HCT116 (cell line): ENCODE results near the gene METRN. TPM values are rescaled to one million over a fixed set of nuclear protein-coding genes. Genes with fewer than 3 reads are reported as not detected.

ENCODE experiments used
- ATAC-seq: fragments of 200-7000 bp; cut with Tn5 transposase; 2 replicates; pipeline ENCODE4 v1.9.1; 2020; ENCODE audit warnings: mild to moderate bottlenecking, moderate library complexity
- BruUV-seq: library from RNA; stranded (reverse); fragments of 400-500 nt; replicated peaks from 2 replicates; lab custom pipeline; 2021; lab: Mats Ljungman, UMichigan
- CTCF ChIA-PET: fragments of 300-600 bp; sonication (Branson Sonifier 250); formaldehyde crosslinking; loops from one replicate; lab custom pipeline; 2021; ENCODE audit warnings: antibody characterized with exemption; lab: Charles Lee
- POLR2A ChIA-PET: fragments of 300-600, 350-600 bp; sonication (Branson Sonifier 250); formaldehyde crosslinking; loops from one replicate; lab custom pipeline; 2021; ENCODE audit warnings: antibody characterized with exemption; lab: Charles Lee
- RAD21 ChIA-PET, 2 experiments: fragments of 300-600 bp; sonication (Branson Sonifier 250); formaldehyde crosslinking; loops; one replicate each; lab custom pipeline; 2023; ENCODE audit warnings: low total read pairs in 2 of 2; ENCODE audit not compliant: uncharacterized antibody in 2 of 2, unreplicated experiment in 2 of 2, low non-redundant PET in 1 of 2; lab: Charles Lee
- DNase-seq: peaks from one replicate; pipeline ENCODE4 v3.0.0-alpha.2; 2010; ENCODE audit warnings: low read depth, low spot score
- H2AFZ ChIP-seq: fragments of 200-600 bp; shearing (Covaris generic), sonication (generic); 2 replicates; pipeline ENCODE4 v1.6.1; 2017; ENCODE audit warnings: low read depth, mixed run types, mixed read lengths, antibody characterized with exemption, low read length; ENCODE audit not compliant: poor library complexity, severe bottlenecking
- H3K27ac ChIP-seq: 2 replicates; pipeline ENCODE4 v1.5.1; 2012; ENCODE audit warnings: low read depth, low read length
- H3K27me3 ChIP-seq: fragments of 200-600 bp; sonication (generic); 2 replicates; pipeline ENCODE4 v1.6.1; 2016; ENCODE audit warnings: mixed run types, low read length, mixed read lengths; ENCODE audit not compliant: insufficient read depth
- H3K36me3 ChIP-seq, 2 experiments: fragments of 200-500 bp in 1 of 2; fragments of 200-600 bp in 1 of 2; sonication (Bioruptor generic) in 1 of 2; sonication (generic) in 1 of 2; 2 replicates each; pipeline versions ENCODE4 v1.5.1 to v1.6.1; 2014 to 2016; ENCODE audit warnings: low read length in 2 of 2, inconsistent platforms in 1 of 2, mixed read lengths in 1 of 2, mixed run types in 1 of 2; ENCODE audit not compliant: insufficient read depth in 2 of 2, control insufficient read depth in 1 of 2
- H3K4me1 ChIP-seq, 2 experiments: fragments of 200-600 bp in 1 of 2; sonication (generic) in 1 of 2; 2 replicates each; pipeline versions ENCODE4 v1.5.1 to v1.6.1; 2012 to 2017; ENCODE audit warnings: low read length in 2 of 2, inconsistent platforms in 1 of 2, mild to moderate bottlenecking in 1 of 2, mixed read lengths in 1 of 2, mixed run types in 1 of 2, moderate library complexity in 1 of 2; ENCODE audit not compliant: insufficient read depth in 2 of 2, control insufficient read depth in 1 of 2
- H3K4me2 ChIP-seq: fragments of 200-600 bp; sonication (generic); 2 replicates; pipeline ENCODE4 v1.6.1; 2017; ENCODE audit warnings: mixed run types, low read length, mixed read lengths
- H3K4me3 ChIP-seq, 2 experiments: fragments of 200-600 bp in 1 of 2; sonication (generic) in 1 of 2; replicated peaks in 1 of 2; 2 replicates each; pipeline ENCODE4 v1.5.1; 2011 to 2016; ENCODE audit warnings: low read length in 2 of 2, control low read depth in 1 of 2, low read depth in 1 of 2, mild to moderate bottlenecking in 1 of 2, mixed read lengths in 1 of 2, mixed run types in 1 of 2
- H3K79me2 ChIP-seq: fragments of 200-600 bp; sonication (generic); 2 replicates; pipeline ENCODE4 v1.6.1; 2017; ENCODE audit warnings: mild to moderate bottlenecking, mixed run types, low read length, moderate library complexity, mixed read lengths; ENCODE audit not compliant: insufficient read depth
- H3K9ac ChIP-seq: fragments of 200-600 bp; sonication (generic); 2 replicates; pipeline ENCODE4 v1.6.1; 2016; ENCODE audit warnings: low read length, mixed read lengths
- H3K9me2 ChIP-seq: fragments of 200-600 bp; sonication (generic), shearing (Covaris generic); 2 replicates; pipeline ENCODE4 v1.6.1; 2017; ENCODE audit warnings: mixed run types, mild to moderate bottlenecking, moderate library complexity; ENCODE audit not compliant: insufficient read depth
- H3K9me3 ChIP-seq, 2 experiments: fragments of 200-500 bp in 1 of 2; fragments of 200-600 bp in 1 of 2; sonication (Bioruptor generic) in 1 of 2; sonication (generic) in 1 of 2; 2 replicates each; pipeline ENCODE4 v1.6.1; 2014 to 2017; ENCODE audit warnings: low read length in 2 of 2, mixed read lengths in 2 of 2, inconsistent platforms in 1 of 2, low read depth in 1 of 2, mild to moderate bottlenecking in 1 of 2, mixed run types in 1 of 2, moderate library complexity in 1 of 2; ENCODE audit not compliant: control insufficient read depth in 1 of 2, insufficient read depth in 1 of 2
- H4K20me1 ChIP-seq: fragments of 200-600 bp; sonication (generic), shearing (Covaris generic); 2 replicates; pipeline ENCODE4 v1.6.1; 2017; ENCODE audit warnings: mixed run types, mild to moderate bottlenecking, moderate library complexity; ENCODE audit not compliant: insufficient read depth
- CEBPB ChIP-seq: IDR thresholded peaks from 2 replicates; pipeline ENCODE4 v1.6.1; 2012; ENCODE audit warnings: low read depth
- SIN3A ChIP-seq: IDR thresholded peaks from 2 replicates; pipeline ENCODE4 v1.6.1; 2012; ENCODE audit warnings: low read depth
- ZFX ChIP-seq: fragments of 450-650 bp; IDR thresholded peaks from 2 replicates; pipeline ENCODE4 v1.6.1; 2017
- intact Hi-C: fragments of 100-400 bp; cut with micrococcal nuclease; formaldehyde crosslinking; loops from 2 replicates; pipeline ENCODE4 v1.10.0; 2022
- total RNA-seq: library from RNA; stranded (reverse); gene quantifications from one replicate; pipeline ENCODE4 v1.2.1, GENCODE V29; 2021; ENCODE audit not compliant: unreplicated experiment
- TF ChIP-seq, protein P1 (sequence below), 3 experiments: fragments of 200-600 bp in 1 of 3; sonication (generic) in 1 of 3; IDR thresholded peaks in 2 of 3; conservative IDR thresholded peaks in 1 of 3; 2 replicates each; pipeline ENCODE4 v1.5.1; 2012 to 2017; ENCODE audit warnings: low read depth in 2 of 3, low read length in 2 of 3, antibody characterized with exemption in 1 of 3, borderline replicate concordance in 1 of 3, control low read depth in 1 of 3, mild to moderate bottlenecking in 1 of 3, mixed read lengths in 1 of 3, mixed run types in 1 of 3, moderate library complexity in 1 of 3; ENCODE audit not compliant: insufficient read depth in 1 of 3
- TF ChIP-seq, protein P2 (sequence below): IDR thresholded peaks from 2 replicates; pipeline ENCODE4 v1.6.1; 2012
- TF ChIP-seq, protein P3 (sequence below): IDR thresholded peaks from 2 replicates; pipeline ENCODE4 v1.6.1; 2011; ENCODE audit warnings: mild to moderate bottlenecking, low read length, moderate library complexity; ENCODE audit not compliant: insufficient replicate concordance; ENCODE audit errors: extremely low read depth

Gene METRN
- total RNA-seq, 1 experiment from 2014 or later = 193 TPM

DNA sequence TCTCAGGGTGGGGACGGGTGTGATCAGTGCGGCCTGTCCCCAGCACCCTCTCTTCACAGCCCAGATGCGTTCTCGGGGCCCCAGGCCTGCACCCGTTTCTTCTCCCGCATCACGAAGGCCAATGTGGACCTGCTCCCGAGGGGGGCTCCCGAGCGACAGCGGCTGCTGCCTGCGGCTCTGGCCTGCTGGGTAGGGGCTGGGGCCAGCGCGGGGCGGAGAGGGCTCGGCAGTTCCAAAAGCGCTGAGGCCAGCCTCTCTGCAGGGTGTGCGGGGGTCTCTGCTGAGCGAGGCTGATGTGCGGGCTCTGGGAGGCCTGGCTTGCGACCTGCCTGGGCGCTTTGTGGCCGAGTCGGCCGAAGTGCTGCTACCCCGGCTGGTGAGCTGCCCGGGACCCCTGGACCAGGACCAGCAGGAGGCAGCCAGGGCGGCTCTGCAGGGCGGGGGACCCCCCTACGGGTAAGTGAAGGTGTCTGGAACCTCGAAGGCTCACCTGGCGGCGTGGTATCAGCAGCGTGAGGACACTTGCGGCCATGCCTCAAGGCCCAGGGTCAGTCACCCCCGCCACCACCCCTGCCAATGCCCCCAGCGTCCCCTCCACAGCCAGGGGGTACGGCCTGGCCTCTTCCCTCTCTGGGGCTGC, 50.0 kb downstream of the METRN start:
- no peaks in the 10 kb centered on the region for H3K9me2 ChIP-seq
- POLR2A ChIA-PET = no interaction called here
- TF ChIP-seq, protein P1, sequence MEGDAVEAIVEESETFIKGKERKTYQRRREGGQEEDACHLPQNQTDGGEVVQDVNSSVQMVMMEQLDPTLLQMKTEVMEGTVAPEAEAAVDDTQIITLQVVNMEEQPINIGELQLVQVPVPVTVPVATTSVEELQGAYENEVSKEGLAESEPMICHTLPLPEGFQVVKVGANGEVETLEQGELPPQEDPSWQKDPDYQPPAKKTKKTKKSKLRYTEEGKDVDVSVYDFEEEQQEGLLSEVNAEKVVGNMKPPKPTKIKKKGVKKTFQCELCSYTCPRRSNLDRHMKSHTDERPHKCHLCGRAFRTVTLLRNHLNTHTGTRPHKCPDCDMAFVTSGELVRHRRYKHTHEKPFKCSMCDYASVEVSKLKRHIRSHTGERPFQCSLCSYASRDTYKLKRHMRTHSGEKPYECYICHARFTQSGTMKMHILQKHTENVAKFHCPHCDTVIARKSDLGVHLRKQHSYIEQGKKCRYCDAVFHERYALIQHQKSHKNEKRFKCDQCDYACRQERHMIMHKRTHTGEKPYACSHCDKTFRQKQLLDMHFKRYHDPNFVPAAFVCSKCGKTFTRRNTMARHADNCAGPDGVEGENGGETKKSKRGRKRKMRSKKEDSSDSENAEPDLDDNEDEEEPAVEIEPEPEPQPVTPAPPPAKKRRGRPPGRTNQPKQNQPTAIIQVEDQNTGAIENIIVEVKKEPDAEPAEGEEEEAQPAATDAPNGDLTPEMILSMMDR (IDR thresholded peaks at IDR 0.05 in 2 of 3, conservative IDR thresholded peaks at IDR 0.05 in 1 of 3; ENCODE audit: borderline replicate concordance in 1 of 3, insufficient read depth in 1 of 3, low read depth in 2 of 3, low read length in 2 of 3) = no peak
- no peak for TF ChIP-seq ZFX
- TF ChIP-seq SIN3A = no peak
- TF ChIP-seq CEBPB = no peak
- TF ChIP-seq, protein P2, sequence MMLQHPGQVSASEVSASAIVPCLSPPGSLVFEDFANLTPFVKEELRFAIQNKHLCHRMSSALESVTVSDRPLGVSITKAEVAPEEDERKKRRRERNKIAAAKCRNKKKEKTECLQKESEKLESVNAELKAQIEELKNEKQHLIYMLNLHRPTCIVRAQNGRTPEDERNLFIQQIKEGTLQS = no peak
- TF ChIP-seq, protein P3, sequence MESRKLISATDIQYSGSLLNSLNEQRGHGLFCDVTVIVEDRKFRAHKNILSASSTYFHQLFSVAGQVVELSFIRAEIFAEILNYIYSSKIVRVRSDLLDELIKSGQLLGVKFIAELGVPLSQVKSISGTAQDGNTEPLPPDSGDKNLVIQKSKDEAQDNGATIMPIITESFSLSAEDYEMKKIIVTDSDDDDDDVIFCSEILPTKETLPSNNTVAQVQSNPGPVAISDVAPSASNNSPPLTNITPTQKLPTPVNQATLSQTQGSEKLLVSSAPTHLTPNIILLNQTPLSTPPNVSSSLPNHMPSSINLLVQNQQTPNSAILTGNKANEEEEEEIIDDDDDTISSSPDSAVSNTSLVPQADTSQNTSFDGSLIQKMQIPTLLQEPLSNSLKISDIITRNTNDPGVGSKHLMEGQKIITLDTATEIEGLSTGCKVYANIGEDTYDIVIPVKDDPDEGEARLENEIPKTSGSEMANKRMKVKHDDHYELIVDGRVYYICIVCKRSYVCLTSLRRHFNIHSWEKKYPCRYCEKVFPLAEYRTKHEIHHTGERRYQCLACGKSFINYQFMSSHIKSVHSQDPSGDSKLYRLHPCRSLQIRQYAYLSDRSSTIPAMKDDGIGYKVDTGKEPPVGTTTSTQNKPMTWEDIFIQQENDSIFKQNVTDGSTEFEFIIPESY = no peak
- H3K9ac ChIP-seq = no peak overlapping the region
- peaks cover 26% of the 10 kb centered on the region for H3K79me2 ChIP-seq
- intact Hi-C loops = no loop called here
- H2AFZ ChIP-seq = no peak overlapping the region
- peaks cover 22 to 36% of the 10 kb centered on the region in 2 experiments for H3K4me1 ChIP-seq
- BruUV-seq = no TSS peak
- H3K27me3 ChIP-seq = no peaks in the 10 kb centered on the region
- RAD21 ChIA-PET = no interaction called here
- H3K27ac ChIP-seq = no peak overlapping the region
- H3K4me3 ChIP-seq = no peak overlapping the region
- peaks cover 7 to 11% of the 10 kb centered on the region in 2 experiments; a peak in 3 of 4 replicates for H3K36me3 ChIP-seq
- no peak overlapping the region for H3K4me2 ChIP-seq
- no peaks in the 10 kb centered on the region for H4K20me1 ChIP-seq
- no peak for DNase-seq
- CTCF ChIA-PET = no interaction called here
- ATAC-seq = no peak
- H3K9me3 ChIP-seq = no peaks in the 10 kb centered on the region
